GM21786 (cell line): ENCODE measurements around the gene DEAF1.
"Not testable (repeated sequence)": the region's sequence is repeated elsewhere in the genome, so short reads cannot be mapped to it uniquely, and the experiment has no call there.

Experiments used
- ATAC-seq: cut with Tn5 transposase; IDR thresholded peaks from one replicate; pipeline ENCODE4 v1.9.1; 2021; ENCODE audit not compliant: unreplicated experiment

The DEAF1 gene

GRCh38 chr11:694563-695287 is at the start of gene DEAF1:
Gene DEAF1 (minus strand): TSS chr11:695222. CDS start chr11:695047, 175 bp downstream.
- ATAC-seq: peak; percentile 79

GRCh38 chr11:742571-743201 is 47.7 kb upstream of the DEAF1 start:
- ATAC-seq: no peak

GRCh38 chr11:742156-742546 is 47.1 kb upstream of the DEAF1 start:
- no peak for ATAC-seq

GRCh38 chr11:737899-738298 is 42.9 kb upstream of the DEAF1 start:
- ATAC-seq: not testable (repeated sequence)

- ATAC-seq: no peak
Observed at GRCh38 chr11:737366-737765, 42.3 kb upstream of the DEAF1 start.

- not testable (repeated sequence) for ATAC-seq
Observed at GRCh38 chr11:734541-734940, 39.5 kb upstream of the DEAF1 start.

GRCh38 chr11:733072-733471 is 38.0 kb upstream of the DEAF1 start:
- no peak for ATAC-seq

GRCh38 chr11:729492-730074 is 34.6 kb upstream of the DEAF1 start:
- no peak for ATAC-seq

GRCh38 chr11:728901-729491 is 34.0 kb upstream of the DEAF1 start:
- no peak for ATAC-seq

- no peak for ATAC-seq
Observed at GRCh38 chr11:727859-728748, 33.1 kb upstream of the DEAF1 start.

GRCh38 chr11:727281-727701 is 32.3 kb upstream of the DEAF1 start:
- ATAC-seq: no peak

GRCh38 chr11:726278-727220 is 31.5 kb upstream of the DEAF1 start:
- no peak for ATAC-seq

- no peak for ATAC-seq
Observed at GRCh38 chr11:725624-726202, 30.7 kb upstream of the DEAF1 start.

GRCh38 chr11:724778-725386 is 29.9 kb upstream of the DEAF1 start:
- no peak for ATAC-seq

GRCh38 chr11:724049-724777 is 29.2 kb upstream of the DEAF1 start:
- no peak for ATAC-seq

GRCh38 chr11:723120-723883 is 28.3 kb upstream of the DEAF1 start:
- no peak for ATAC-seq

- no peak for ATAC-seq
Observed at GRCh38 chr11:722346-722811, 27.4 kb upstream of the DEAF1 start.
